Fibroblast of lung (primary cell): ENCODE results near the gene SORL1.

Source experiments
- CTCF ChIP-seq, 2 donors: IDR thresholded peaks in 1 of 2; conservative IDR thresholded peaks in 1 of 2; 1 replicate in 1 of 2; 2 replicates in 1 of 2; pipeline ENCODE4 v1.5.1; 2011 to 2012; ENCODE audit warnings: low read length in 2 of 2, control low read depth in 1 of 2, inconsistent platforms in 1 of 2, low read depth in 1 of 2, mild to moderate bottlenecking in 1 of 2
- EZH2 ChIP-seq: IDR thresholded peaks from 2 replicates; pipeline ENCODE4 v1.5.1; 2012; ENCODE audit warnings: low read length, control low read depth, mild to moderate bottlenecking; ENCODE audit errors: missing control alignments

- TF ChIP-seq CTCF (conservative IDR thresholded peaks at IDR 0.05 in 1 of 2, IDR thresholded peaks at IDR 0.05 in 1 of 2; ENCODE audit: low read depth in 1 of 2, low read length in 2 of 2) (no peak), EZH2 (no peak)
Measured at GRCh38 chr11:121654259-121654842, 202.2 kb downstream of the SORL1 start.
